IMR-90 (cell line): ENCODE results near the gene NOP14. TPM values are rescaled to one million over a fixed set of nuclear protein-coding genes. Genes with fewer than 3 reads are reported as not detected.

ENCODE experiments used
- ATAC-seq: fragments of 200-7000 bp; cut with Tn5 transposase; 2 replicates; pipeline ENCODE4 v1.9.1; 2020; ENCODE audit warnings: low read depth, mild to moderate bottlenecking, moderate library complexity
- BruUV-seq: library from RNA; stranded (reverse); fragments of 400-500 nt; replicated peaks from 2 replicates; lab custom pipeline; 2021; lab: Mats Ljungman, UMichigan
- CTCF ChIA-PET: fragments of 300-600 bp; formaldehyde crosslinking; extraction: SDS; loops from one replicate; lab custom pipeline; 2021; ENCODE audit warnings: antibody characterized with exemption; lab: Yijun Ruan, JAX
- POLR2A ChIA-PET: fragments of 300-600 bp; sonication (Branson Sonifier 250); formaldehyde crosslinking; loops from one replicate; lab custom pipeline; 2022; ENCODE audit warnings: antibody characterized with exemption; ENCODE audit not compliant: unreplicated experiment; lab: Charles Lee
- DNase-seq: peaks from one replicate; pipeline ENCODE4 v3.0.0; 2013
- H2AFZ ChIP-seq: replicated peaks from 2 replicates; pipeline ENCODE3; 2013; ENCODE audit warnings: low read length, mild to moderate bottlenecking; ENCODE audit not compliant: poor library complexity
- H2AK5ac ChIP-seq: 2 replicates; pipeline ENCODE4 v1.6.1; 2013; ENCODE audit warnings: low read depth, low read length, inconsistent platforms
- H2AK9ac ChIP-seq: replicated peaks from 2 replicates; pipeline ENCODE3; 2013; ENCODE audit warnings: mild to moderate bottlenecking, low read depth, low read length, moderate library complexity; ENCODE audit not compliant: poor library complexity
- H2BK120ac ChIP-seq: 2 replicates; pipeline ENCODE4 v1.6.1; 2013; ENCODE audit warnings: low read depth, low read length, inconsistent platforms
- H2BK15ac ChIP-seq: 3 replicates; pipeline ENCODE4 v1.6.1; 2013; ENCODE audit warnings: low read depth, low read length, inconsistent platforms
- H2BK20ac ChIP-seq: 2 replicates; pipeline ENCODE4 v1.6.1; 2013; ENCODE audit warnings: low read depth, mild to moderate bottlenecking, inconsistent platforms, low read length, moderate library complexity
- H2BK5ac ChIP-seq: 2 replicates; pipeline ENCODE4 v1.6.1; 2013; ENCODE audit warnings: mild to moderate bottlenecking, low read depth, low read length, inconsistent platforms; ENCODE audit not compliant: poor library complexity, severe bottlenecking
- H3K14ac ChIP-seq: replicated peaks from 2 replicates; pipeline ENCODE4 v1.6.1; 2013; ENCODE audit warnings: low read depth, low read length, inconsistent platforms
- H3K18ac ChIP-seq: 2 replicates; pipeline ENCODE4 v1.6.1; 2013; ENCODE audit warnings: low read depth, low read length, control low read depth
- H3K23ac ChIP-seq: 2 replicates; pipeline ENCODE4 v1.6.1; 2013; ENCODE audit warnings: low read depth, low read length, inconsistent platforms
- H3K27ac ChIP-seq: 2 replicates; pipeline ENCODE4 v1.5.1; 2013; ENCODE audit warnings: mild to moderate bottlenecking, control low read depth, low read length; ENCODE audit not compliant: insufficient read depth
- H3K27me3 ChIP-seq: 2 replicates; pipeline ENCODE4 v1.6.1; 2013; ENCODE audit warnings: low read length; ENCODE audit not compliant: control insufficient read depth, insufficient read depth
- H3K36me3 ChIP-seq: 2 replicates; pipeline ENCODE4 v1.6.1; 2013; ENCODE audit warnings: low read length, mixed read lengths; ENCODE audit not compliant: control insufficient read depth, insufficient read depth
- H3K4ac ChIP-seq: 2 replicates; pipeline ENCODE4 v1.6.1; 2013; ENCODE audit warnings: low read depth, low read length, inconsistent platforms
- H3K4me1 ChIP-seq: 2 replicates; pipeline ENCODE4 v1.6.1; 2013; ENCODE audit warnings: low read length, mixed read lengths; ENCODE audit not compliant: control insufficient read depth, insufficient read depth
- H3K4me2 ChIP-seq: 2 replicates; pipeline ENCODE4 v1.6.1; 2013; ENCODE audit warnings: low read depth, mild to moderate bottlenecking, control low read depth, low read length, moderate library complexity
- H3K4me3 ChIP-seq: 2 replicates; pipeline ENCODE4 v1.5.1; 2013; ENCODE audit warnings: low read depth, mild to moderate bottlenecking, control low read depth, low read length, moderate library complexity; ENCODE audit not compliant: insufficient read depth
- H3K56ac ChIP-seq: 2 replicates; pipeline ENCODE4 v1.6.1; 2013; ENCODE audit warnings: low read length, inconsistent platforms; ENCODE audit not compliant: insufficient read depth; ENCODE audit errors: extremely low read depth
- H3K79me1 ChIP-seq, 2 experiments: 2 replicates each; pipeline ENCODE4 v1.6.1; 2013; ENCODE audit warnings: low read length in 2 of 2, inconsistent platforms in 1 of 2, low read depth in 1 of 2
- H3K9ac ChIP-seq: 2 replicates; pipeline ENCODE4 v1.6.1; 2013; ENCODE audit warnings: low read depth, low read length, control low read depth
- H3K9me1 ChIP-seq: 2 replicates; pipeline ENCODE4 v1.6.1; 2013; ENCODE audit warnings: low read length, inconsistent platforms; ENCODE audit not compliant: insufficient read depth
- H3K9me3 ChIP-seq: 2 replicates; pipeline ENCODE4 v1.6.1; 2013; ENCODE audit warnings: low read length; ENCODE audit not compliant: control insufficient read depth, insufficient read depth
- H4K20me1 ChIP-seq: 2 replicates; pipeline ENCODE4 v1.6.1; 2013; ENCODE audit warnings: low read length, inconsistent platforms; ENCODE audit not compliant: insufficient read depth
- H4K5ac ChIP-seq: 2 replicates; pipeline ENCODE4 v1.6.1; 2013; ENCODE audit warnings: mild to moderate bottlenecking, low read depth, low read length, control low read depth
- H4K8ac ChIP-seq, 2 experiments: 2 replicates each; pipeline ENCODE4 v1.6.1; 2013; ENCODE audit warnings: low read depth in 2 of 2, low read length in 2 of 2, control low read depth in 1 of 2, inconsistent platforms in 1 of 2
- H4K91ac ChIP-seq: 2 replicates; pipeline ENCODE4 v1.6.1; 2013; ENCODE audit warnings: low read depth, low read length, inconsistent platforms; ENCODE audit not compliant: insufficient read depth
- BHLHE40 ChIP-seq: fragments of 150-350 bp; IDR thresholded peaks from 2 replicates; pipeline ENCODE4 v1.6.1; 2016; ENCODE audit warnings: mild to moderate bottlenecking, low read depth, low read length
- CEBPB ChIP-seq: IDR thresholded peaks from 2 replicates; pipeline ENCODE4 v1.6.1; 2012; ENCODE audit warnings: low read depth, low read length, improper control_type of control experiment
- CHD1 ChIP-seq: IDR thresholded peaks from 2 replicates; pipeline ENCODE4 v1.6.1; 2012; ENCODE audit warnings: low read depth, low read length, improper control_type of control experiment
- CTCF ChIP-seq: conservative IDR thresholded peaks from 2 replicates; pipeline ENCODE4 v1.5.1; 2012; ENCODE audit warnings: mild to moderate bottlenecking, low read depth, low read length, improper control_type of control experiment
- ELK1 ChIP-seq: fragments of 150-350 bp; IDR thresholded peaks from 2 replicates; pipeline ENCODE4 v1.6.1; 2016; ENCODE audit warnings: low read depth, mild to moderate bottlenecking, low read length, moderate library complexity, borderline replicate concordance
- FOS ChIP-seq: fragments of 150-350 bp; IDR thresholded peaks from 2 replicates; pipeline ENCODE4 v1.6.1; 2016; ENCODE audit warnings: low read depth, low read length
- MAFK ChIP-seq: IDR thresholded peaks from 2 replicates; pipeline ENCODE4 v1.6.1; 2012; ENCODE audit warnings: low read depth, low read length, improper control_type of control experiment
- MAZ ChIP-seq: IDR thresholded peaks from 2 replicates; pipeline ENCODE4 v1.6.1; 2012; ENCODE audit warnings: low read depth, mild to moderate bottlenecking, low read length, improper control_type of control experiment, moderate library complexity, borderline replicate concordance
- MXI1 ChIP-seq: IDR thresholded peaks from 2 replicates; pipeline ENCODE4 v1.6.1; 2012; ENCODE audit warnings: low read depth, mild to moderate bottlenecking, low read length, moderate library complexity, borderline replicate concordance
- NFE2L2 ChIP-seq: fragments of 150-350 bp; IDR thresholded peaks from 2 replicates; pipeline ENCODE4 v1.6.1; 2016; ENCODE audit warnings: low read depth, mild to moderate bottlenecking, low read length
- POLR2A ChIP-seq: IDR thresholded peaks from 2 replicates; pipeline ENCODE4 v1.6.1; 2012; ENCODE audit warnings: mild to moderate bottlenecking, low read depth, low read length
- RAD21 ChIP-seq: IDR thresholded peaks from 2 replicates; pipeline ENCODE4 v1.6.1; 2012; ENCODE audit warnings: low read length, improper control_type of control experiment
- RCOR1 ChIP-seq: IDR thresholded peaks from 2 replicates; pipeline ENCODE4 v1.6.1; 2012; ENCODE audit warnings: mild to moderate bottlenecking, low read length, improper control_type of control experiment; ENCODE audit not compliant: insufficient replicate concordance
- RFX5 ChIP-seq: IDR thresholded peaks from 2 replicates; pipeline ENCODE4 v1.8.0; 2012; ENCODE audit warnings: low read depth, mild to moderate bottlenecking, low read length, moderate library complexity
- SMC3 ChIP-seq: fragments of 150-350 bp; IDR thresholded peaks from 2 replicates; pipeline ENCODE4 v1.6.1; 2016; ENCODE audit warnings: low read depth, mild to moderate bottlenecking, antibody characterized with exemption, low read length, moderate library complexity
- USF2 ChIP-seq: fragments of 150-350 bp; IDR thresholded peaks from 2 replicates; pipeline ENCODE4 v1.6.1; 2017; ENCODE audit warnings: mild to moderate bottlenecking, antibody characterized with exemption, low read length, low read depth
- WGBS, 2 experiments: methylation state at CpG; one replicate each; pipeline versions ENCODE4 v1.1.5 to v1.1.7; 2013; ENCODE audit warnings: missing lambda C conversion rate in 2 of 2; ENCODE audit not compliant: insufficient read length in 1 of 2; ENCODE audit errors: extremely low coverage in 2 of 2; 5-methylcytosine and 5-hydroxymethylcytosine counted together
- dilution Hi-C: fragments of 300-500 bp; cut with HindIII; formaldehyde crosslinking; loops from one replicate; pipeline ENCODE4 v1.14.3; 2018; ENCODE audit warnings: low sequenced_read_pairs; ENCODE audit not compliant: unreplicated experiment
- in situ Hi-C: fragments of 300-500 bp; cut with MboI; formaldehyde crosslinking; loops from 3 replicates; pipeline ENCODE4 v1.14.3; 2019; ENCODE audit warnings: low sequenced_read_pairs, inconsistent platforms, mixed read lengths
- intact Hi-C: fragments of 100-400 bp; cut with micrococcal nuclease; formaldehyde crosslinking; loops from 2 replicates; pipeline ENCODE4 v1.10.0; 2022
- polyA plus RNA-seq, 3 experiments: library from polyadenylated mRNA; depleted of rRNA; stranded (reverse); fragments of >200 nt; gene quantifications; 2 replicates each; pipeline ENCODE4 v1.2.3, GENCODE V29; 2012; ENCODE audit warnings: low replicate concordance in 1 of 3
- total RNA-seq: library from RNA; depleted of rRNA; stranded (reverse); fragments of >200 nt; gene quantifications from 2 replicates; pipeline ENCODE4 v1.2.3, GENCODE V29; 2012

NOP14 gene
- total and polyA plus RNA-seq, 2 of the 4 experiments (the other 2 are of a cell fraction): 10.9 to 12.6 TPM

- ChIA-PET CTCF (no interaction called here), POLR2A (no interaction called here)
- H3K18ac ChIP-seq: no peak overlapping the region
- H2AK9ac ChIP-seq: no peak overlapping the region
- no peak overlapping the region for H3K23ac ChIP-seq
- no peak overlapping the region for H3K14ac ChIP-seq
- H2AFZ ChIP-seq: no peak overlapping the region
- H3K27me3 ChIP-seq: no peaks in the 10 kb centered on the region
- H2AK5ac ChIP-seq: no peak overlapping the region
- intact Hi-C loops: no loop called here
- in situ Hi-C loops: no loop called here
- no peak overlapping the region for H3K4me2 ChIP-seq
- ATAC-seq: no peak
- H3K9me3 ChIP-seq: no peaks in the 10 kb centered on the region
- H2BK120ac ChIP-seq: no peak overlapping the region
- H2BK5ac ChIP-seq: no peak overlapping the region
- peaks cover 7 to 13% of the 10 kb centered on the region in 2 experiments; a peak in 3 of 4 replicates for H3K79me1 ChIP-seq
- TF ChIP-seq MAZ: no peak
- TF ChIP-seq CTCF: no peak
- no peak for TF ChIP-seq RCOR1
- TF ChIP-seq NFE2L2: no peak
- no peak for TF ChIP-seq FOS
- TF ChIP-seq ELK1: no peak
- TF ChIP-seq RFX5: no peak
- no peak for TF ChIP-seq SMC3
- TF ChIP-seq MXI1: no peak
- no peak for TF ChIP-seq BHLHE40
- no peak for TF ChIP-seq CHD1
- no peak for TF ChIP-seq RAD21
- no peak for TF ChIP-seq USF2
- TF ChIP-seq MAFK: no peak
- no peak for TF ChIP-seq CEBPB
- no peak for TF ChIP-seq POLR2A
- no peak overlapping the region for H2BK20ac ChIP-seq
- H2BK15ac ChIP-seq: no peak overlapping the region
- WGBS, 2 experiments: 48% methylated on average over 3 of the region's 3 CpGs; no CpG with 5 or more reads in 1 of the 2 experiments
- no TSS peak for BruUV-seq
- DNase-seq: no peak
- H3K4ac ChIP-seq: no peak overlapping the region
- H3K9ac ChIP-seq: no peak overlapping the region
- no peaks in the 10 kb centered on the region for H3K9me1 ChIP-seq
- H4K8ac ChIP-seq: no peak overlapping the region
- no peak overlapping the region for H3K27ac ChIP-seq
- no peaks in the 10 kb centered on the region for H4K20me1 ChIP-seq
- H3K36me3 ChIP-seq: no peaks in the 10 kb centered on the region
- H3K4me3 ChIP-seq: no peak overlapping the region
- no peak overlapping the region for H4K91ac ChIP-seq
- H3K4me1 ChIP-seq: no peaks in the 10 kb centered on the region
- H3K56ac ChIP-seq: no peak overlapping the region
- dilution Hi-C loops: no loop called here
- no peak overlapping the region for H4K5ac ChIP-seq
Observed at GRCh38 chr4:2968381-2968780, 5.2 kb upstream of the NOP14 start.
